Fibroblast of lung (primary cell): Measurements from ENCODE around the gene OR5C1.

ENCODE experiments used
- EZH2 ChIP-seq: IDR thresholded peaks from 2 replicates; pipeline ENCODE4 v1.5.1; 2012; ENCODE audit warnings: low read length, control low read depth, mild to moderate bottlenecking; ENCODE audit errors: missing control alignments
- TF ChIP-seq, protein P1 (sequence below), 2 donors: IDR thresholded peaks in 1 of 2; conservative IDR thresholded peaks in 1 of 2; 1 replicate in 1 of 2; 2 replicates in 1 of 2; pipeline ENCODE4 v1.5.1; 2011 to 2012; ENCODE audit warnings: low read length in 2 of 2, control low read depth in 1 of 2, inconsistent platforms in 1 of 2, low read depth in 1 of 2, mild to moderate bottlenecking in 1 of 2

DNA sequence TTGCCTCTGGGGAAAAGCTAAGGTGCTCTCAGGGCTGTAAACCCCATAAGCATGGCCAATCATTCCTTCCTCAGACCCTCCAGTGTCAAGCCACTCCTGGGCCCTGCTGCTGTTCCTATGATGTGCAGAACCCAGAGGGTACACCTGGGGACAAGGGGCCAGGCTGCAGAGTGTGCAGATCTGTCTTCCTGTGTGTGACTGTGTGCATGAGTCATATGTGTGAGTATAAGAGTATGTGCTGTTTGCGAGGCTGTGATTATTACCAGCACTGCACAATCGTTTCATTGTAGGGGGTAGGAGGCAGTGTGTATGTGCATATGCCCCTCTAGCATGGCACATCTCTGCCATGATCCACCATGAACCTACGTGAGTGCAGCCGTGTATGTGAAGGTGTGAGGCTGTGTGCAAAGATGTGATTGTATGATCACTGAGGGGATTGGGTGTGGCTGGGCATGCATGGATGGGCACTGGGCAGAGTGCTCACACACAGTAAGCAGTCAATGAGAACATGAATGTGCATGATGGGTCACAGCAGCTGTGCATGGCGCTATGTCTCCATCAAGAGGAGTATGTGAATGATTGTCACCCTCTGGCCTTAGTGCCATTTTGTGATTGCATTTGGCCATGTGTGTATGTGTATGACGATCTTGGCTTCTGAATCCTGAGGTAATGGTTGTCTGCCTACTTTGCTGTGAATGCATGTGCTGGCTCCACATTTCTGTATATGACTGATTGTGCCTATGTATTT lies 8.8 kb downstream of the OR5C1 start:
- TF ChIP-seq, protein P1, sequence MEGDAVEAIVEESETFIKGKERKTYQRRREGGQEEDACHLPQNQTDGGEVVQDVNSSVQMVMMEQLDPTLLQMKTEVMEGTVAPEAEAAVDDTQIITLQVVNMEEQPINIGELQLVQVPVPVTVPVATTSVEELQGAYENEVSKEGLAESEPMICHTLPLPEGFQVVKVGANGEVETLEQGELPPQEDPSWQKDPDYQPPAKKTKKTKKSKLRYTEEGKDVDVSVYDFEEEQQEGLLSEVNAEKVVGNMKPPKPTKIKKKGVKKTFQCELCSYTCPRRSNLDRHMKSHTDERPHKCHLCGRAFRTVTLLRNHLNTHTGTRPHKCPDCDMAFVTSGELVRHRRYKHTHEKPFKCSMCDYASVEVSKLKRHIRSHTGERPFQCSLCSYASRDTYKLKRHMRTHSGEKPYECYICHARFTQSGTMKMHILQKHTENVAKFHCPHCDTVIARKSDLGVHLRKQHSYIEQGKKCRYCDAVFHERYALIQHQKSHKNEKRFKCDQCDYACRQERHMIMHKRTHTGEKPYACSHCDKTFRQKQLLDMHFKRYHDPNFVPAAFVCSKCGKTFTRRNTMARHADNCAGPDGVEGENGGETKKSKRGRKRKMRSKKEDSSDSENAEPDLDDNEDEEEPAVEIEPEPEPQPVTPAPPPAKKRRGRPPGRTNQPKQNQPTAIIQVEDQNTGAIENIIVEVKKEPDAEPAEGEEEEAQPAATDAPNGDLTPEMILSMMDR (conservative IDR thresholded peaks at IDR 0.05 in 1 of 2, IDR thresholded peaks at IDR 0.05 in 1 of 2; ENCODE audit: low read depth in 1 of 2, low read length in 2 of 2): no peak
- no peak for TF ChIP-seq EZH2
